ENCODE data around the gene FCER1G. TPM values are rescaled to one million over a fixed set of nuclear protein-coding genes. Genes with fewer than 3 reads are reported as not detected.

Gene FCER1G
- total and polyA plus RNA-seq, 9 of the 15 experiments (the other 6 are each of a cell fraction or from before 2014, with no cell fraction given), result 0.15 to 0.69 (median 0.31) TPM; not detected in 2

GRCh38 chr1:161192476-161193465 is 22.3 kb upstream of the FCER1G start (continued):
- TF ChIP-seq ATF2 (CRISPR knock-in tag; IDR thresholded peaks at IDR 0.05), result no peak
- no peak for TF ChIP-seq CCAR2 (IDR thresholded peaks at IDR 0.05; ENCODE audit: low read depth, low read length)
- TF ChIP-seq ZNF75A (CRISPR knock-in tag; IDR thresholded peaks at IDR 0.05), result no peak
- no peak for TF ChIP-seq TAF9B (IDR thresholded peaks at IDR 0.05; ENCODE audit: partially characterized antibody)
- no peak for TF ChIP-seq ARID1B (IDR thresholded peaks at IDR 0.05)
- TF ChIP-seq, protein P1, sequence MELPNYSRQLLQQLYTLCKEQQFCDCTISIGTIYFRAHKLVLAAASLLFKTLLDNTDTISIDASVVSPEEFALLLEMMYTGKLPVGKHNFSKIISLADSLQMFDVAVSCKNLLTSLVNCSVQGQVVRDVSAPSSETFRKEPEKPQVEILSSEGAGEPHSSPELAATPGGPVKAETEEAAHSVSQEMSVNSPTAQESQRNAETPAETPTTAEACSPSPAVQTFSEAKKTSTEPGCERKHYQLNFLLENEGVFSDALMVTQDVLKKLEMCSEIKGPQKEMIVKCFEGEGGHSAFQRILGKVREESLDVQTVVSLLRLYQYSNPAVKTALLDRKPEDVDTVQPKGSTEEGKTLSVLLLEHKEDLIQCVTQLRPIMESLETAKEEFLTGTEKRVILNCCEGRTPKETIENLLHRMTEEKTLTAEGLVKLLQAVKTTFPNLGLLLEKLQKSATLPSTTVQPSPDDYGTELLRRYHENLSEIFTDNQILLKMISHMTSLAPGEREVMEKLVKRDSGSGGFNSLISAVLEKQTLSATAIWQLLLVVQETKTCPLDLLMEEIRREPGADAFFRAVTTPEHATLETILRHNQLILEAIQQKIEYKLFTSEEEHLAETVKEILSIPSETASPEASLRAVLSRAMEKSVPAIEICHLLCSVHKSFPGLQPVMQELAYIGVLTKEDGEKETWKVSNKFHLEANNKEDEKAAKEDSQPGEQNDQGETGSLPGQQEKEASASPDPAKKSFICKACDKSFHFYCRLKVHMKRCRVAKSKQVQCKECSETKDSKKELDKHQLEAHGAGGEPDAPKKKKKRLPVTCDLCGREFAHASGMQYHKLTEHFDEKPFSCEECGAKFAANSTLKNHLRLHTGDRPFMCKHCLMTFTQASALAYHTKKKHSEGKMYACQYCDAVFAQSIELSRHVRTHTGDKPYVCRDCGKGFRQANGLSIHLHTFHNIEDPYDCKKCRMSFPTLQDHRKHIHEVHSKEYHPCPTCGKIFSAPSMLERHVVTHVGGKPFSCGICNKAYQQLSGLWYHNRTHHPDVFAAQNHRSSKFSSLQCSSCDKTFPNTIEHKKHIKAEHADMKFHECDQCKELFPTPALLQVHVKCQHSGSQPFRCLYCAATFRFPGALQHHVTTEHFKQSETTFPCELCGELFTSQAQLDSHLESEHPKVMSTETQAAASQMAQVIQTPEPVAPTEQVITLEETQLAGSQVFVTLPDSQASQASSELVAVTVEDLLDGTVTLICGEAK (IDR thresholded peaks at IDR 0.05), result no peak
- TF ChIP-seq, protein P1 (CRISPR knock-in tag; IDR thresholded peaks at IDR 0.05), result no peak
- no peak for TF ChIP-seq ARID2 (IDR thresholded peaks at IDR 0.05)
- TF ChIP-seq, protein P2, sequence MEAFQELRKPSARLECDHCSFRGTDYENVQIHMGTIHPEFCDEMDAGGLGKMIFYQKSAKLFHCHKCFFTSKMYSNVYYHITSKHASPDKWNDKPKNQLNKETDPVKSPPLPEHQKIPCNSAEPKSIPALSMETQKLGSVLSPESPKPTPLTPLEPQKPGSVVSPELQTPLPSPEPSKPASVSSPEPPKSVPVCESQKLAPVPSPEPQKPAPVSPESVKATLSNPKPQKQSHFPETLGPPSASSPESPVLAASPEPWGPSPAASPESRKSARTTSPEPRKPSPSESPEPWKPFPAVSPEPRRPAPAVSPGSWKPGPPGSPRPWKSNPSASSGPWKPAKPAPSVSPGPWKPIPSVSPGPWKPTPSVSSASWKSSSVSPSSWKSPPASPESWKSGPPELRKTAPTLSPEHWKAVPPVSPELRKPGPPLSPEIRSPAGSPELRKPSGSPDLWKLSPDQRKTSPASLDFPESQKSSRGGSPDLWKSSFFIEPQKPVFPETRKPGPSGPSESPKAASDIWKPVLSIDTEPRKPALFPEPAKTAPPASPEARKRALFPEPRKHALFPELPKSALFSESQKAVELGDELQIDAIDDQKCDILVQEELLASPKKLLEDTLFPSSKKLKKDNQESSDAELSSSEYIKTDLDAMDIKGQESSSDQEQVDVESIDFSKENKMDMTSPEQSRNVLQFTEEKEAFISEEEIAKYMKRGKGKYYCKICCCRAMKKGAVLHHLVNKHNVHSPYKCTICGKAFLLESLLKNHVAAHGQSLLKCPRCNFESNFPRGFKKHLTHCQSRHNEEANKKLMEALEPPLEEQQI (IDR thresholded peaks at IDR 0.05), result no peak
- TF ChIP-seq ZNF445 (CRISPR knock-in tag; IDR thresholded peaks at IDR 0.05; ENCODE audit: low read depth), result no peak
- TF ChIP-seq ZNF384 (IDR thresholded peaks at IDR 0.05; ENCODE audit: low read depth, low read length), result no peak
